ENCODE measurements around the gene CPNE7.

CPNE7 gene

GRCh38 chr16:89629827-89630610 is 54.5 kb downstream of the CPNE7 start:
- TF ChIP-seq FOXM1 (IDR thresholded peaks at IDR 0.05; ENCODE audit: borderline replicate concordance, low read depth) (no peak), YY1 (IDR thresholded peaks at IDR 0.05; ENCODE audit: low read depth) (no peak), MAX (IDR thresholded peaks at IDR 0.05) (no peak), REST (IDR thresholded peaks at IDR 0.05; ENCODE audit: low read depth) (no peak), RAD21 (IDR thresholded peaks at IDR 0.05; ENCODE audit: low read depth) (no peak), TEAD4 (IDR thresholded peaks at IDR 0.05) (no peak), ZBTB7A (IDR thresholded peaks at IDR 0.05; ENCODE audit: low read depth) (no peak), NFIC (IDR thresholded peaks at IDR 0.05) (no peak), EP300 (IDR thresholded peaks at IDR 0.05; ENCODE audit: borderline replicate concordance) (no peak), TCF12 (IDR thresholded peaks at IDR 0.05; ENCODE audit: low read depth) (no peak)

- TF ChIP-seq TCF12 (IDR thresholded peaks at IDR 0.05; ENCODE audit: low read depth) (no peak), TAF1 (IDR thresholded peaks at IDR 0.05; ENCODE audit: low read depth) (no peak), USF1 (IDR thresholded peaks at IDR 0.05) (peak; percentile 52; the same call in 1 of the 2 replicates), TEAD4 (IDR thresholded peaks at IDR 0.05) (no peak), MAX (IDR thresholded peaks at IDR 0.05) (0 out of 2 replicates have a peak, but pooled peaks have one; percentile 24), NFIC (IDR thresholded peaks at IDR 0.05) (no peak)
These were observed 57.6 kb downstream of the CPNE7 start for GRCh38 chr16:89633064-89633631.

- TF ChIP-seq MAX (IDR thresholded peaks at IDR 0.05) (no peak), TCF12 (IDR thresholded peaks at IDR 0.05; ENCODE audit: low read depth) (no peak), TAF1 (IDR thresholded peaks at IDR 0.05; ENCODE audit: low read depth) (no peak), CEBPB (IDR thresholded peaks at IDR 0.05) (no peak), NFIC (IDR thresholded peaks at IDR 0.05) (no peak), USF1 (IDR thresholded peaks at IDR 0.05) (no peak), EP300 (IDR thresholded peaks at IDR 0.05; ENCODE audit: borderline replicate concordance) (no peak), RAD21 (IDR thresholded peaks at IDR 0.05; ENCODE audit: low read depth) (no peak), TEAD4 (IDR thresholded peaks at IDR 0.05) (no peak), ZBTB7A (IDR thresholded peaks at IDR 0.05; ENCODE audit: low read depth) (no peak), YY1 (IDR thresholded peaks at IDR 0.05; ENCODE audit: low read depth) (no peak), EGR1 (IDR thresholded peaks at IDR 0.05) (no peak), CREB1 (IDR thresholded peaks at IDR 0.05; ENCODE audit: low read depth) (no peak), REST (IDR thresholded peaks at IDR 0.05; ENCODE audit: low read depth) (no peak), FOXM1 (IDR thresholded peaks at IDR 0.05; ENCODE audit: borderline replicate concordance, low read depth) (no peak)
These were observed 61.1 kb downstream of the CPNE7 start for GRCh38 chr16:89636663-89637062.

- no peak for TF ChIP-seq NFIC (IDR thresholded peaks at IDR 0.05)
- TF ChIP-seq YY1 (IDR thresholded peaks at IDR 0.05; ENCODE audit: low read depth): no peak
- no peak for TF ChIP-seq CEBPB (IDR thresholded peaks at IDR 0.05)
- TF ChIP-seq FOXM1 (IDR thresholded peaks at IDR 0.05; ENCODE audit: borderline replicate concordance, low read depth): no peak
- TF ChIP-seq REST (IDR thresholded peaks at IDR 0.05; ENCODE audit: low read depth): no peak
- TF ChIP-seq ZBTB7A (IDR thresholded peaks at IDR 0.05; ENCODE audit: low read depth): no peak
- no peak for TF ChIP-seq TCF12 (IDR thresholded peaks at IDR 0.05; ENCODE audit: low read depth)
- no peak for TF ChIP-seq EGR1 (IDR thresholded peaks at IDR 0.05)
- no peak for TF ChIP-seq MAX (IDR thresholded peaks at IDR 0.05)
- TF ChIP-seq RAD21 (IDR thresholded peaks at IDR 0.05; ENCODE audit: low read depth): no peak
- no peak for TF ChIP-seq USF1 (IDR thresholded peaks at IDR 0.05)
- TF ChIP-seq EP300 (IDR thresholded peaks at IDR 0.05; ENCODE audit: borderline replicate concordance): no peak
- TF ChIP-seq TAF1 (IDR thresholded peaks at IDR 0.05; ENCODE audit: low read depth): no peak
- TF ChIP-seq CREB1 (IDR thresholded peaks at IDR 0.05; ENCODE audit: low read depth): no peak
- no peak for TF ChIP-seq TEAD4 (IDR thresholded peaks at IDR 0.05)
These were observed 61.8 kb downstream of the CPNE7 start for GRCh38 chr16:89637379-89637778.

Measured in Ishikawa (cell line).